ENCODE measurements around the gene TMEM150A.
"Not testable (repeated sequence)": the region's sequence is repeated elsewhere in the genome, so short reads cannot be mapped to it uniquely, and the experiment has no call there.

TMEM150A gene

GRCh38 chr2:85594715-85595300 is 7.7 kb downstream of the TMEM150A start:
- TF ChIP-seq, protein P1, sequence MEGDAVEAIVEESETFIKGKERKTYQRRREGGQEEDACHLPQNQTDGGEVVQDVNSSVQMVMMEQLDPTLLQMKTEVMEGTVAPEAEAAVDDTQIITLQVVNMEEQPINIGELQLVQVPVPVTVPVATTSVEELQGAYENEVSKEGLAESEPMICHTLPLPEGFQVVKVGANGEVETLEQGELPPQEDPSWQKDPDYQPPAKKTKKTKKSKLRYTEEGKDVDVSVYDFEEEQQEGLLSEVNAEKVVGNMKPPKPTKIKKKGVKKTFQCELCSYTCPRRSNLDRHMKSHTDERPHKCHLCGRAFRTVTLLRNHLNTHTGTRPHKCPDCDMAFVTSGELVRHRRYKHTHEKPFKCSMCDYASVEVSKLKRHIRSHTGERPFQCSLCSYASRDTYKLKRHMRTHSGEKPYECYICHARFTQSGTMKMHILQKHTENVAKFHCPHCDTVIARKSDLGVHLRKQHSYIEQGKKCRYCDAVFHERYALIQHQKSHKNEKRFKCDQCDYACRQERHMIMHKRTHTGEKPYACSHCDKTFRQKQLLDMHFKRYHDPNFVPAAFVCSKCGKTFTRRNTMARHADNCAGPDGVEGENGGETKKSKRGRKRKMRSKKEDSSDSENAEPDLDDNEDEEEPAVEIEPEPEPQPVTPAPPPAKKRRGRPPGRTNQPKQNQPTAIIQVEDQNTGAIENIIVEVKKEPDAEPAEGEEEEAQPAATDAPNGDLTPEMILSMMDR (IDR thresholded peaks at IDR 0.05; ENCODE audit: low read depth, low read length) = no peak
- H3K4me3 ChIP-seq (ENCODE audit: low read depth, low read length) = peak overlapping the region; percentile 98
- in situ Hi-C loops (cut with HindIII; ENCODE audit: low sequenced_read_pairs) = no loop called here
- no peak for DNase-seq (ENCODE audit: low read depth, low spot score)

DNA sequence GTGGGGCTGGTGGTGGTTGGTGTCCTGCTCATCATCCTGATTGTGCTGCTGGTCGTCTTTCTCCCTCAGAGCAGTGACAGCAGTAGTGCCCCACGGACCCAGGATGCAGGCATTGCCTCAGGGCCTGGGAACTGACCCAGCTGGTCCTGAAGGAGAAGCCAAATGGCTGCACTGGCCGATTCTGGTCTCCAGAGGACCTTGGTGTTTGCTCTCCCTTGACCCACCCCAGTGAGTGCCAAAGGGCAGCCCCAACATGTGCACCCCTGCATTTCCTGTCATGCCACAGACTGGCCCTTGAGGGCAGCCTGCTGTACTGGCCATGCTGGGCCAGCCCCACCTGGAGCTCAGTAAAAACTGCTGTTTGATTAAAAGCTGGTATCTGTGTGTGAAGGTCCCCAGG is 9.5 kb downstream of the TMEM150A start:
- TF ChIP-seq, protein P1 (IDR thresholded peaks at IDR 0.05; ENCODE audit: low read depth, low read length) = no peak
- in situ Hi-C loops (cut with HindIII; ENCODE audit: low sequenced_read_pairs) = no loop called here
- DNase-seq (ENCODE audit: low read depth, low spot score) = no peak
- H3K4me3 ChIP-seq (ENCODE audit: low read depth, low read length) = no peak overlapping the region

DNA sequence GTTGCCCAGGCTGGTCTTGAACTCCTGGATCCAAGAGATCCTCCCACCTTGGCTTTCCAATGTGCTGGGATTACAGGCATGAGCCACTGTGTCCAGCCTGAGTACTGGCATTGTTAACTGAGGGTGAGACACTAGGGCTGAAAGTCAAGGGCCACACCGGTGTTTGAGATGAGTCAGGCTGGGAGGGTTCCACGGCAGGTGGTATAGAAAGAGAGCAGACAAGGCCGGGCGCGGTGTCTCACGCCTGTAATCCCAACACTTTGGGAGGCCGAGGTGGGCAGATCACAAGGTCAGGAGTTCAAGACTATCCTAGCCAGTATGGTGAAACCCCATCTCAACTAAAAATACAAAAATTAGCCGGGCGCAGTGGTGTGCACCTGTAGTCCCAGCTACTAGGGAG is 10.2 kb downstream of the TMEM150A start:
- H3K4me3 ChIP-seq (ENCODE audit: low read depth, low read length); in situ Hi-C loops (cut with HindIII; ENCODE audit: low sequenced_read_pairs); DNase-seq (ENCODE audit: low read depth, low spot score): not testable (repeated sequence)

- DNase-seq (ENCODE audit: low read depth, low spot score) = no peak
- TF ChIP-seq, protein P1 (IDR thresholded peaks at IDR 0.05; ENCODE audit: low read depth, low read length) = no peak
- no peak overlapping the region for H3K4me3 ChIP-seq (ENCODE audit: low read depth, low read length)
- in situ Hi-C loops (cut with HindIII; ENCODE audit: low sequenced_read_pairs) = no loop called here
Observed at GRCh38 chr2:85591563-85591962, 10.9 kb downstream of the TMEM150A start.

DNA sequence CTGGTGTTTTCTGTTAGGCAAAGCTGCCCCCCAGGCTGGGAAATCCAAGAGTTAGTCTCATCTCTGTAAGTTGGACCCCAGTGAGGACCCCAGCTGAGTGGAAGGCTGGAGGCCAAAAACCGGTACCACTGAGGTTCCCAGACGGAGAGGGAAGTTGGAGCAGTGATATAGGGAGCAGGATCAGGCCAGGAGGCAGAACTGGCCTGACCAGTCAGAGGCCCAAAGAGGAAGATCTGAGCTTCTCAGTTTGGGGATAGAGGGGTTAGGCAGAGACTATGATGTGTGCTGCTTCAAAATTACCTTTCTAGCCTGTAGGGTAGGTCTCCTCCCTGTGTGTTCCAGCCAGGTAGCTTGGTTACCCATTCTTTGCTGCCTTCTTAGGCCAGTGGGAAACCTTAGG is 11.5 kb downstream of the TMEM150A start:
- in situ Hi-C loops (cut with HindIII; ENCODE audit: low sequenced_read_pairs) = no loop called here
- no peak overlapping the region for H3K4me3 ChIP-seq (ENCODE audit: low read depth, low read length)
- no peak for DNase-seq (ENCODE audit: low read depth, low spot score)
- TF ChIP-seq, protein P1 (IDR thresholded peaks at IDR 0.05; ENCODE audit: low read depth, low read length) = no peak

DNA sequence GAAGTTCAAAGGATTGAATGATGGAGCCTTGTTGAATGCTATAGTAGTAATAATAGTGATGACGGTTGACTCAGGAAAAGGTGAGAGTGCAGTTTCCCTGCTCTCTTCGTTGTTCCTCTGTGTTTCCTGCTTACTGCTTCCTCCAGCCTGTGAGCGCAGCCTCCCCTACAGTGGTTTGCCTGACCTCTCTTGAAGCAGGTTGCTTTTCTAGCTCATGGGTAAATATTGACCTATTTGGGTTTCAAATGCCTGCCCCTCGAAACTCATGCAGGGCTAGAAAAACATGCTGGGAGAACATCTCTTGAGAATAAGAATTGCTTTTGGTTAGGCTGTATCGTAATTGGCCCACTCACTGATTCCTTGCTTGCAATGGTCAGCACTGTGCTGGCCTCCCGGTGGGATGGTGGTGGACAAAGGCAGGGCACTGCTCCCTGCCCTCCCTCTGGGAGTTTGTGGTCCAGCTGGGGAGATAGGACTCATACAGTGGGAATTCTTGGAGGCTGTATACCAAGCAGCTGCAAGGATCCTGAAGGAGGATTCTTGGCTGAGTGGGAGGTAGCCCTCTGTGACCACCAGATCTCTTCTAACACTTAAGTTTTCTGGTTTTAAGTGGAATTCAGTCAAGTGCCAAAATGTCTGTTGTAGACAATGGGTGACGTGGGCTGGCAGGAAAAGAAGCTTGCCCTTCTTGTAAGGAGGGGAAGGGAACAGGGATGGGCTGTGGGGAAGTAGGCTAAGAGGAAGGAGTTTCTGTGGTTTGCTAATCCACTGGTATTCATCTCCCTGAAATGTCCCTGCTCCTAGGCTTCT is 12.3 kb downstream of the TMEM150A start:
- peak; percentile 98 for DNase-seq (ENCODE audit: low read depth, low spot score)

GRCh38 chr2:85589181-85589580 is 13.3 kb downstream of the TMEM150A start:
- no peak overlapping the region for H3K4me3 ChIP-seq (ENCODE audit: low read depth, low read length)
- DNase-seq (ENCODE audit: low read depth, low spot score) = no peak
- TF ChIP-seq, protein P1 (IDR thresholded peaks at IDR 0.05; ENCODE audit: low read depth, low read length) = no peak
- in situ Hi-C loops (cut with HindIII; ENCODE audit: low sequenced_read_pairs) = no loop called here

More for the DNA sequence above, 12.3 kb downstream of the TMEM150A start:
- TF ChIP-seq, protein P1 (IDR thresholded peaks at IDR 0.05; ENCODE audit: low read depth, low read length) = no peak
- in situ Hi-C loops (cut with HindIII; ENCODE audit: low sequenced_read_pairs) = no loop called here
- no peak overlapping the region for H3K4me3 ChIP-seq (ENCODE audit: low read depth, low read length)

Data from astrocyte of the spinal cord (primary cell).